ENCODE measurements around the gene KDM7A.

Gene KDM7A

GRCh38 chr7:140182917-140183316 is 6.1 kb upstream of the KDM7A start:
- no peak for DNase-seq
- H3K4me3 ChIP-seq (ENCODE audit: low read depth, low read length), result no peak overlapping the region
- no peaks in the 10 kb centered on the region for H3K4me1 ChIP-seq
- peaks cover 10% of the 10 kb centered on the region; the same call in 1 of the 2 replicates for H3K27me3 ChIP-seq
- no peaks in the 10 kb centered on the region for H3K9me3 ChIP-seq
- no peaks in the 10 kb centered on the region for H3K36me3 ChIP-seq
- TF ChIP-seq CTCF (IDR thresholded peaks at IDR 0.05; ENCODE audit: low read depth, low read length), result no peak

- DNase-seq, result no peak
- no peak for TF ChIP-seq CTCF (IDR thresholded peaks at IDR 0.05; ENCODE audit: low read depth, low read length)
- no peaks in the 10 kb centered on the region for H3K4me1 ChIP-seq
Measured at GRCh38 chr7:140179339-140179738, 2.6 kb upstream of the KDM7A start.

GRCh38 chr7:140176122-140176701 is 571 bp downstream of the KDM7A start:
- Histone ChIP-seq H3K27me3 (no peaks in the 10 kb centered on the region; the same call in 1 of the 2 replicates), H3K36me3 (no peaks in the 10 kb centered on the region), H3K9me3 (no peaks in the 10 kb centered on the region), H3K4me3 (ENCODE audit: low read depth, low read length) (peak overlapping the region; percentile 78), H3K4me1 (no peaks in the 10 kb centered on the region)
- DNase-seq, result peak; percentile 30
- TF ChIP-seq CTCF (IDR thresholded peaks at IDR 0.05; ENCODE audit: low read depth, low read length), result no peak

More at GRCh38 chr7:140179339-140179738, 2.6 kb upstream of the KDM7A start:
- no peaks in the 10 kb centered on the region for H3K36me3 ChIP-seq
- H3K4me3 ChIP-seq (ENCODE audit: low read depth, low read length), result no peak overlapping the region
- H3K9me3 ChIP-seq, result no peaks in the 10 kb centered on the region
- H3K27me3 ChIP-seq, result peaks cover 10% of the 10 kb centered on the region

- TF ChIP-seq CTCF (IDR thresholded peaks at IDR 0.05; ENCODE audit: low read depth, low read length), result peak; percentile 92
- Histone ChIP-seq H3K36me3 (no peaks in the 10 kb centered on the region), H3K4me3 (ENCODE audit: low read depth, low read length) (peak overlapping the region; percentile 78), H3K9me3 (no peaks in the 10 kb centered on the region), H3K4me1 (no peaks in the 10 kb centered on the region), H3K27me3 (no peaks in the 10 kb centered on the region; the same call in 1 of the 2 replicates)
- peak; percentile 83 for DNase-seq
Measured at GRCh38 chr7:140175221-140176121, 1.3 kb downstream of the KDM7A start.

- no peak for TF ChIP-seq CTCF (IDR thresholded peaks at IDR 0.05; ENCODE audit: low read depth, low read length)
- Histone ChIP-seq H3K36me3 (no peaks in the 10 kb centered on the region), H3K27me3 (no peaks in the 10 kb centered on the region; the same call in 1 of the 2 replicates), H3K4me3 (ENCODE audit: low read depth, low read length) (no peak overlapping the region), H3K4me1 (no peaks in the 10 kb centered on the region), H3K9me3 (no peaks in the 10 kb centered on the region)
- DNase-seq, result no peak
Measured at GRCh38 chr7:140174217-140174616, 2.6 kb downstream of the KDM7A start.

GRCh38 chr7:140170375-140170774 is 6.4 kb downstream of the KDM7A start:
- Histone ChIP-seq H3K4me3 (ENCODE audit: low read depth, low read length) (no peak overlapping the region), H3K36me3 (no peaks in the 10 kb centered on the region), H3K27me3 (no peaks in the 10 kb centered on the region), H3K9me3 (no peaks in the 10 kb centered on the region), H3K4me1 (no peaks in the 10 kb centered on the region)
- TF ChIP-seq CTCF (IDR thresholded peaks at IDR 0.05; ENCODE audit: low read depth, low read length), result no peak
- DNase-seq, result no peak

Measured in BE2C (cell line).